HG03039 (cell line): ENCODE data around the gene ST14.
"Not testable (repeated sequence)": the region's sequence is repeated elsewhere in the genome, so short reads cannot be mapped to it uniquely, and the experiment has no call there.

ENCODE experiments used
- ATAC-seq: cut with Tn5 transposase; IDR thresholded peaks from one replicate; pipeline ENCODE4 v1.9.1; 2021; ENCODE audit warnings: mild to moderate bottlenecking, moderate library complexity; ENCODE audit not compliant: unreplicated experiment

The ST14 gene

DNA sequence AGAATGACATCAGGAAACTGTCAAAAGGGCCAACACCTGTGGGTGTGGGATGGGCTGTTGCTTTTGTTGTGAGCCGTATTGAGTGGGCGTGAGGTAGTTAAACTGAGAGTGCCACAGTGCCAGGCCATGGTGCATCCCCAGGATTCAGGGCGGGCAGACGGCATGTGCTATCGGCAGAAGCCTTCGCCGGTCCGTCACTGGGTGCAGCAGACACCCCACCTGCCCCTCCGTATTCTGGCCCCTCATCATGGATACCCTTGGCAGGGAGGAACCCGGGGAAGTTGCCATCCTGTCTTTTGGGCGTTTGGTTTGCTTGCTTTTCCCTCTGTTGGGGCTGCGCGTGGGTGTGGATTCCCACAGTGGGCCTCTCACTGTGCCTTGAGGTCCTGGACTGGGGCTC, 27.5 kb downstream of the ST14 start:
- ATAC-seq, result no peak

DNA sequence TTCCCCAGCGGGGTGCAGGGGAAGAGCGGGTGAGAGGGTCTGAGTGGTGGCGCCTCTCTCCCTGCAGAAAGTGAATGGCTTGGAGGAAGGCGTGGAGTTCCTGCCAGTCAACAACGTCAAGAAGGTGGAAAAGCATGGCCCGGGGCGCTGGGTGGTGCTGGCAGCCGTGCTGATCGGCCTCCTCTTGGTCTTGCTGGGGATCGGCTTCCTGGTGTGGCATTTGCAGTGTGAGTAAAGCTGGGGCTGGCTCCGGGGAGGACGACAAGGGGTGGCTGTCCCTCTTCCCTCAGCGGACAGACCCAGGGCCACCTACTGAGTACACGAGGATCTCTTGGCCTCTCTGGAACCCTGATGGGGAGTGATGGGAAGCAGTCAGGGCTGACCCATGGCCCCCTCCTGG, 28.5 kb downstream of the ST14 start:
- no peak for ATAC-seq

DNA sequence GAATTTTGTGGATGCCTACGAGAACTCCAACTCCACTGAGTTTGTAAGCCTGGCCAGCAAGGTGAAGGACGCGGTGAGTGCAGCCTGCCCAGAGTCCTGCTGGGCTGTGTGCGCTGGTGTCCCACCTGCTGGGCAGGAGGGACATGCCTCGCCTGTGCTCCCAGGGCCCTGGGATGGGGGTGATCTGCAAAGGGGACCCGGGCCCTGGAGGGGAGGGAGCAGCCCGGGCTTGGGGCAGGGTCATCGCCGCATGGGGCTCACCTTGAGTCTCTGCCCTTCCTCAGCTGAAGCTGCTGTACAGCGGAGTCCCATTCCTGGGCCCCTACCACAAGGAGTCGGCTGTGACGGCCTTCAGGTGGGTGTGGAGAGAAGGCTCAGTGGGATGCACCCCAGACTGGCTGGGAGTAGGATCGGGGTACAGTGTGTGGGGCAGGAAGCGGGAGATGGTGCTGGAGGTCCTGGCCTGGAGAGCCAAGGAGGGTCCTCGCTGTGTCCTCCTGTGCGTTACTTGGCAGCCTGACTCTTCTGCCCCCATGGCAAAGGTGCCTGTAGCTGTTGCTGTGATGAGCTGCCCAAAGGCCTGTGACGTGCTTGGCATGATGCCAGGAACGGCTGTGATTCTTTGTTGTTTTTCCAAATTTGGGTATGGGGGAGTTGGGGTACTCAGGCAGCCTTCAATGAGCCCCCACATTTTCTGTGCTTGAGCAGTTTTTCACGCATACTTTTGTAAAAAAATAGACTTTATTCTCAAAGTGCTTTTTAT, 29.2 kb downstream of the ST14 start:
- no peak for ATAC-seq

DNA sequence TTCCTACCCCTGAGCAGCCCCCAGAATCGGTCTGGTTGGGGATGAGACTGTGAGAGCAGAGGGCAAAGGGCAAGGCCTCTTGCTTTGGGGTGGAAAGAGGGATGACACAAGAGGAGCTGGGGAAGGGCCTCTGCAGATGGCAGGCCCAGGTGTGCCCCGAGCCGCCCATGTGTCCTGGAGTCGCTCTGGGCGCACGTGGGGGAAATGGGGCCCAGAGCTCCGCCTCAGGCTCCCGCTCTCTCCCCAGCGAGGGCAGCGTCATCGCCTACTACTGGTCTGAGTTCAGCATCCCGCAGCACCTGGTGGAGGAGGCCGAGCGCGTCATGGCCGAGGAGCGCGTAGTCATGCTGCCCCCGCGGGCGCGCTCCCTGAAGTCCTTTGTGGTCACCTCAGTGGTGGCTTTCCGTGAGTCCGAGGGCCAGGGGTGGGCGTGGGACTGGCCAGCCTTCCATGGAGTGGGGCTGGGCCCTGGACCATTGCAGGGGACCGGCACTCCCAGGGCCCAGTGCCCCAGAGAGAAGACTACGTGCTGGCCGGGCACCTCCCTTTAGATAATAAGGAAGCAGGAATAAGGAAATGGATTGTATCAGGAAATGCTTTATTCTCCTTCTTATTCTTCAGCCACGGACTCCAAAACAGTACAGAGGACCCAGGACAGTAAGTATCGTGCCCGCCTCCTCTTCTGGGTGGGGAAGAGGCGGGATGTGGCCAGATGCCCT, 30.1 kb downstream of the ST14 start:
- no peak for ATAC-seq

DNA sequence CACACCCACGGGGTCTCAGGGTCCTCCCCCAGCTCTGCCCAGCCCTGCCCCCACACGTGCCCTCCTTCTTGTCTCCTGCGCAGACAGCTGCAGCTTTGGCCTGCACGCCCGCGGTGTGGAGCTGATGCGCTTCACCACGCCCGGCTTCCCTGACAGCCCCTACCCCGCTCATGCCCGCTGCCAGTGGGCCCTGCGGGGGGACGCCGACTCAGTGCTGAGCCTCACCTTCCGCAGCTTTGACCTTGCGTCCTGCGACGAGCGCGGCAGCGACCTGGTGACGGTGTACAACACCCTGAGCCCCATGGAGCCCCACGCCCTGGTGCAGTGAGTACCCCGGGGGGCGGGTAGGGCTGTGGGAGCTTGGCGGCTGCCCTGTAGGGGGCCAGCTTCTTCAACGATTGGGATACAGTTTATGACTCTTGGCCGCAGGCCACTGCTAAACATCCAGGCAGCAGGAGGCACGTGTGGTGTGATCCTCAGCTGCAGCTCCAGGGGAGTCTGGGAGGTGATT, 30.8 kb downstream of the ST14 start:
- ATAC-seq, result no peak

DNA sequence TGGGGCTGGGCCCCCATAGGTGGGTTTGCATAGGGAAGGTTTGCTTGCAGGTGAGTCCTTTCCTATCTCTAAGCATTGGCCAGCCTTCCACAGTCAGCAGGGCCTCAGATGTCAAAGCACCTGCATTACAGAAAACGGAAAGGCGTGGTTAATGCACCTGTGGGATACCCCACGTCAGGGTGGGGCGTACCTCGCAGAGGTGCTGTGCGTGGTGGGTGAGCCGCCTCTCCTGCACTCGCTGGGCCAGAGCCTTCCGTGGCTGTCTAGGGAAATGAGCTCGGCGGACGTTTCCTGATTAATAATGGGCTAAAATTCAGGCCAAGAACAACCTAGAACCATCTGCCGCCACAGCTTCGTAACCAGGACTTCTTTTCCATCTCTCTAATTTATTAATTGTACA, 32.3 kb downstream of the ST14 start:
- ATAC-seq, result no peak

DNA sequence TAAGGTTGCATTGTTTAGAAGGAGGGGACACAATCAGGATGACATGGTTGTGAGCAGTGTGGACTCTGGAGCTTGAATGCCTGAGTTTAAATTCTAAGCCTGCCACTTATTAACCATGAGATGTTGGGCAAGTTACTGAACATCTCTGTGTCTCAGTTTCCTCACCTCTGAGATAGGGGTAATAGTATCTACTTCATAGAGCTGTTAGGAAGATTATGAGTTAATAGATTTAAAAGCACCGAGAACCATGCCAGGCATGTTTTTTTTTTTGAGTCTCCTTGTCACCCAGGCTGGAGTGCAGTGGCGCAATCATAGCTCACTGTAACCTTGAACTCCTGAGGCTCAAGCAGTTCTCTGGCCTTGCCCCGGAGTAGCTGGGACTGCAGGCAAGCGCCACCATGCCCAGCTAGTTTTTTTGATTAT, 33.3 kb downstream of the ST14 start:
- no peak for ATAC-seq

DNA sequence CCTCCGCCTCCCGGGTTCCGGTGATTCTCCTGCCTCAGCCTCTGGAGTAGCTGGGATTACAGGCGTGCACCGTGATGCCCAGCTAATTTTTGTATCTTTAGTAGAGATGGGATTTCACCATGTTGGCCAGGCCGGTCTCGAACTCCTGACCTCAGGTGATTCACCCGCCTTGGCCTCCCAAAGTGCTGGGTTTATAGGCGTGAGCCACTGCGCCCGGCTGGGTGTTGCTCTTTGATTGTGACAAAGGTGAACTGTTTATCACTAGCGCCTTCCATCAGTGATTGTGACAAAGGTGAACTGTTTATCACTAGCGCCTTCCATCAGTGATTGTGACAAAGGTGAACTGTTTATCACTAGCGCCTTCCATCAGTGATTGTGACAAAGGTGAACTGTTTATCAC, 34.0 kb downstream of the ST14 start:
- ATAC-seq, result not testable (repeated sequence)

DNA sequence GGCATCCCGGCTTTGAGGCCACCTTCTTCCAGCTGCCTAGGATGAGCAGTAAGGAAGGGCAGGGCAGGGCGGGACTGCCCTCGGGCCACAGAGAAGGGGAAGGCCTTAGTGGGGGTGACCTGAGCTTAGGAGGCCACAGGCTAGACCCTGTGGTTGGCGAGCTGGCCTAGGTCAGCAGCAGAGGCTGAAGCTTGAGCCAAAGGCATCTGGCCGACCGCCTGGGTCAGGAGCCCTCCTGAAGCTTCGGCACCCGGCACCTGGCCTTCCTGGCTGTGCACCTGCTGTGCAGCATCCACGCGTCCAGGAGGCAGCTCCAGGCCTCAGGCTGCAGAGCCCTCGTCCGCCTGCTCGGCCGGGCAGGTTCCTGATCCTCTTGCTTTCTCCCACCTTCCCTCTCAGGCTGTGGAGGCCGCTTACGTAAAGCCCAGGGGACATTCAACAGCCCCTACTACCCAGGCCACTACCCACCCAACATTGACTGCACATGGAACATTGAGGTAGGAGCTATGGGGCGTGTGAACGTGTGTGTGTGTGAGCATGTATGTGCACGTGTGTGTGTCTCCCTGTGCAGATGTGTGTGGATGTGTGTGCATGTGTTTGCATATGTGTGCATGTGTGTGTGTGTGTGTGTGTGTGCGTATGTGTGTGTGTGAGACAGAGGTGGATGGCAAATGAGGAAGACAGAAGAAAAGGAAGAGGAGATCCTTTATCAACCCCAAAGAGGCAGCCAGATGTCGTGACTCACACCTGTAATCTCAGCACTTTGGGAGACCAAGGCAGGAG, 34.9 kb downstream of the ST14 start:
- ATAC-seq, result no peak

DNA sequence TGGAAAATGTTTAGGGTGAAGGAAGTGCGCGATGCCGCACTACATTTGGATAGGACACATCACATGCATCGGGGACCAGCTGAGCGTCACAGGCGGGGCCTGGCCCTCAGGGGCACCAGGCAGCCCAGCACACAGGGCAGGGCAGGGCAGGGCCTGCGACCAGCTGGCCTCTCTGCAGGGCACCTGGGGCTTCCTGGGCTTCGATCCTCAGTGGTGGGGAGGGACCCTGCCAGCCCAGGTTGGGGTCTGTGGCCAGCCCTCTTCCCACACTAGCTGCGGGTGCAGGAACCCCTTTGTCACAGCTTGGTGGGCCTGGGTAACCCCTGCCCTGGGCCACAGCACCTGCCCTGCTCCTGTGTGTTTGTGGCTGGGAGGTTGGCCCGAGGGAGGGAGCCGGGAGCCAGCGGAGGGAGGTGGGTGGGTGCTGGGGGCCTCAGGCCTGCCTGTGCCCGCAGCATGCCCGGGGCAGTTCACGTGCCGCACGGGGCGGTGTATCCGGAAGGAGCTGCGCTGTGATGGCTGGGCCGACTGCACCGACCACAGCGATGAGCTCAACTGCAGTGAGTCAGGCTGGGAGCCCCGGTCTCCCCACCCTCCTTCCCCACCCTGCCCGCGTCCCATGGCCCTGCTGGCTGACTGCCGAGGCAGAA, 37.9 kb downstream of the ST14 start:
- ATAC-seq, result no peak

DNA sequence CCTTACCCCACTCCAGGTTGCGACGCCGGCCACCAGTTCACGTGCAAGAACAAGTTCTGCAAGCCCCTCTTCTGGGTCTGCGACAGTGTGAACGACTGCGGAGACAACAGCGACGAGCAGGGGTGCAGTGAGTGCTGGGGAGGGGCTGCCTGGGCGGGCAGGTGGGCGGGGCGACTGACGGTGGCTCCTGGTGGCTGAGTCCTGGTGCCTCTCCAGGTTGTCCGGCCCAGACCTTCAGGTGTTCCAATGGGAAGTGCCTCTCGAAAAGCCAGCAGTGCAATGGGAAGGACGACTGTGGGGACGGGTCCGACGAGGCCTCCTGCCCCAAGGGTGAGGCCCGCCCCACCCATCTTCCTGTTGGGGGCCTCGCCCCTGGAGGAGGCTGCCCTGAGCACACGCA, 38.7 kb downstream of the ST14 start:
- ATAC-seq, result no peak

DNA sequence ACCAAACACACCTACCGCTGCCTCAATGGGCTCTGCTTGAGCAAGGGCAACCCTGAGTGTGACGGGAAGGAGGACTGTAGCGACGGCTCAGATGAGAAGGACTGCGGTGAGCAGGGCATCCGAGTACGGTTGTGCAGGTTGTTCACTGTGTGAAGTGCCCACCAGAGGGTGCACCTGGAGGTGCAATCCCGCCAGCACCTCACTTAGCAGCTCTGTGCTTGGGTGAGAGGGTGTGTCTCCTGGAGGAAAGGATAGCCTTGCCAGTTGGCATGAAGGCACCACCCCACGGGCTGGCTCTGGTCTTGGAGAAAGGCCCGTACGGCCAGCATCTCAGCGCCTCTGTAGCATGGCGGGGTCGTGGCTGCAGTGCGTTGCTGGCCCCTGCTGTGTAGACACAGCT, 39.4 kb downstream of the ST14 start:
- ATAC-seq, result no peak

DNA sequence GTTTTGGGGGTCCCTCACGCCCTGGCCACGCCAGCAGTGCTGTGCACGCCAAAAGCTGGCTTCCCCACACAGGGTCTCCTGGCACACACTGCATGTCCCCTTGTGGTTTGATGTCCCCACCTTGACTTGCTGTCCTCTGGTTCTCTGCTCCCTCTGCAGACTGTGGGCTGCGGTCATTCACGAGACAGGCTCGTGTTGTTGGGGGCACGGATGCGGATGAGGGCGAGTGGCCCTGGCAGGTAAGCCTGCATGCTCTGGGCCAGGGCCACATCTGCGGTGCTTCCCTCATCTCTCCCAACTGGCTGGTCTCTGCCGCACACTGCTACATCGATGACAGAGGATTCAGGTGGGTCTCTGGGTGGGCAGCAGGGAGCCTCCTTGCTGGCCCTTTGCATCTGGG, 40.2 kb downstream of the ST14 start:
- no peak for ATAC-seq

DNA sequence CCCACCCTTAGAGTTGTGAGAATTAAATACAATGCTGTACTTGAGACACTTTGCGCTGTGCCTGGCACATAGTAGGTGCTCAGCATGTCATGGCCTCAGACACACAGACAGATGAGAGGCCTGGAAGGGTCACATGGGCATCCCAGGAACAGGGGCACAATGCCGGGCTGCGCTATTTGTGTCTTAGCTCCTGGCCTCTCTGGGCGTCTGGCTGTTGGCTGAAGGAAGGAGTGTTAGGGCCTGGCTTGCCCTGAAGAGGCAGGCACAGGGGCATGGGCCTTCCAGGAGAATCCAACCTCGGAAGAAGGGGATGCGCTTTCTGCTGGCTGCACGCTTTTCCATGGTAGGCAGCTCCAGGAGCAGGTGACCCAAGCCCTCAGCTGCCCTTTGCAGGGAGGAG, 41.4 kb downstream of the ST14 start:
- ATAC-seq, result no peak

DNA sequence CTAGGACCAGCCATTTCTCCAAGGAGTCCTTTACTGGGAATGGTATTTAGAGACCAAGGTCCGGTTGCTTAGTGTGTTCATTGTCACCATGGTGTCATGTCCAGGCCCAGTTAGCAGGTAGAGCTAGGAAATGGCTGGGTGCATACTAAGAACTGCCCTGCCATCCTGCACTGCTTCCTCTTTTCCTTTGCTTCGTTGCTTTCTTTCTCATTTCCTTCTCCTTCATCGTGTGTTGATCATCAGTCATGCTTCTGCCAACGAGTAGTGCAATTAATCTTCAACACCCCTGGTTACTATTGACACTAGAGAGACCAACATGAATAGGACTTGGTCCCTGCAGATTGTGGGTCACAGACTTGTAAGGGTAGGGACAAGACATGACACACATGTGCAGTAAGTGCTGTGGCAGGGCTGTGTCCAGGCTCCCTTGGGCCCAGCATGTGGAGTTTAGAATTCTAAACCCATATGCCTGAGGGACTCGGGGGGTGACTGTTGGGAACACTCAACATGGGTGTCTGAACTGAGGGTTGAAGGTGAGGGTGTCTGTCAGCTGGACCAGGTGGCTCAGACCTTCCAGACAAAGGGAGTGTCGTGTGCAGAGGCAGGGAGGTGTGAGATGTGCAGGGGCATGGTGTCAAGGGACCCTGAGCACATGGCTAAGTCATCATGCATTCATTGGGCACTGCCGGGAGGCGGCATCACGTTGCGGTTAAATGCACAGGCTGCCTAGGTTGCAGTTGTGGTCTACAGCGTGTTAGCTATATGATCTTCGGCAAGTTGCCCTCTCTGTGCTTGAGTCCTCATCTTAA, 42.6 kb downstream of the ST14 start:
- ATAC-seq, result no peak

DNA sequence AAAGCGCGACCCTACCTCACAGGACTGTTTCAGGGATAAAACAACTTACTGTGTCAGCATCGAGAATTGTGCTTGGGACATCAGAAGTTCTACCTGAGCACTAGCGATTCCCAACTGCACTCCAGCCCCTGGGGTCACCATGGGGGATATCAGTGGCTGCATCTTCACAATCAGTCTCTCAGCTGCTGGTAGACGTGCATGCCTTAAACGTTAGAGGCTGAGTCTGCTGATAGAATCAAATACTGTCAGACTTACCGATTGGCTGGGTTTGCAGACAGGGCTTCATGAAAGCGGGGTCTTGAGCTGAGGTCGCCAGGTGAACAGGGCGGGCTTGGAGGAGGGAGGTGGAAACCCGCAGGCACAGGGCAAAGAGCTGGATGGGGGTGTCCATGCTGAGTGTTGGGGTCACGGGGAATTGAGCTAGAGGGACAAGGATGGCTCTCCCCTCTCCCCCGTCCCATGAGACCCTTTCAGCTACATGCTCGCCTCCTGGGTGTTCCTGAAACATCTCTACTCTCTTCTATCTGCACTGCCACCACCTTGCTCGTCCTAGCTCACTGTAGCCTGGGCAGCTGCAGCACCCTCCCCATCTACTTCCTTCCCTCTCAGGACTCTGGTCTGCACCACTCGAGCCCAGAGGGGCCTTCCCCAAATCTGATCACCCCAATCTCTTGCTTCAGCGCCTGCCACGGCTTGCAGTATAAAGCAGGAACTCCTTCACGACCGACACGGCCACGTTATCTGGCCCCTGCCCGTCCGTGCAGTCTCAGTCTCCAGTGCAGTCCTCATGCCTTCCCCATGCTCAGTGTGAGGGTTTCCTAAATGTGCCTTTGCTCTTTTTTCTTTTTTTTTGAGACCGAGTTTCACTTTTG, 43.5 kb downstream of the ST14 start:
- no peak for ATAC-seq

DNA sequence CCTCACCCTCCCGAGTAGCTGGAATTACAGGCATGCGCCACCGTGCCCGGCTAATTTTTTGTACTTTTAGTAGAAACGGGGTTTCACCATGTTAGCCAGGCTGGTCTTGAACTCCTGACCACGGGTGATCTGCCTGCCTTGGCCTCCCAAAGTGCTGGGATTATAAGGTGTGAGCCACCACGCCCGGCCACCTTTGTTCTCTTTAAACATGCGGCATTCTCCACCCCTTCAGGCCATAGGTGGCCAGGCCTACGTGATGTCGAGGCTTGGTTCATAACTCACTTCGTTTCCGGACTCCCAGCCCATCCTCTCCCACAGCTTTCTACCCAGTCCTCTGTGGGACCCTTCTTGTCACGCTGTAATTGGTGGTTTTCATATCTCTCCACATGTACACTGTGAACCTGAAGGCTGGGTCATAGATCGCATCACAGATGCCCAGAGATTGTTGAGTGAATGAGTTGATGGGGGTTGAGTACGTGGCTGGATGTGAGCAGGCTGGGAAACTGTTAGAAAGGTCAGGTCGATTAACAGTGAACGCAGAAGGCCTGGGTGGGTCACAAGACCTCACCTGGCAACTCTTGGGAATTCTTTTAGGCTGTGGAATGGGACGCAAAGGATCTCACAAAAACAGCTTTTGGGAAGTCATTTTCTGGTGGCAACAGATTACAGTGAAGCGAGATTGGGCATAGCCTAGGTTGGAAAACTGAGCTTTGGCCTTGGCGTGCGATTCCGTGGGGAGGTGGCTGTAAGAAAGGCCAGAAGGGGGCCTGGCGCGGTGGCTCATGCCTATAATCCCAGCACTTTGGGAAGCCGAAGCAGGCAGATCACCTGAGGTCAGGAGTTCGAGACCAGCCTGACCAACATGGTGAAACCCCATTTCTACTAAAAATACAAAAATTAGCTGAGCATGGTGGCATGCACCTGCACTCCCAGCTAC, 44.5 kb downstream of the ST14 start:
- ATAC-seq, result no peak

DNA sequence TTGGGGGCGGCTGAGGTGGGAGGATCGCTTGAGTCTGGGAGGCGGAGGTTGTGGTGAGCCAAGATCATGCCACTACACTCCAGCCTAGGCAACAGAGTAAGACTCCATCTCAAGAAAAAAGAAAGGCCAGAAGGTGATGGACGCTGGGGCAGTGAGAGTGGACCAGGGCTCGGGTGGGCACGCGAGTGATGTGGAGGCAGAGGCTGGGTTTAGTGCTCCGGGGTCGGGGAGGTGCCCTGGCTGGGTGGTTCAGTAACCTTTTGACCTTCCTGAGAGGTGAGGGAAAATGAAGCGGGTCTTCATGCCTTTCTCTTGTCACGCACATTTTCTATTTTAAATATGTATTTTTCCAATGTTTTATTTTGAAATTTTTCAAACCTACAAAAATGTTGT, 45.1 kb downstream of the ST14 start:
- no peak for ATAC-seq
